ENCODE results near the gene SLC6A1. TPM values are rescaled to one million over a fixed set of nuclear protein-coding genes. Genes with fewer than 3 reads are reported as not detected.

SLC6A1 gene
- total RNA-seq, 1 experiment from 2014 or later = not detected

- CTCF ChIA-PET = no interaction called here
- Mint-ChIP-seq H3K9me3 (ENCODE audit: low read depth, unreplicated experiment) (no peaks in the 10 kb centered on the region), H3K4me3 (ENCODE audit: low read depth, unreplicated experiment) (no peak overlapping the region), H3K4me1 (ENCODE audit: low read depth, unreplicated experiment) (no peaks in the 10 kb centered on the region), H3K36me3 (ENCODE audit: insufficient read depth, unreplicated experiment) (no peaks in the 10 kb centered on the region), H3K27ac (ENCODE audit: unreplicated experiment) (no peak overlapping the region), H3K27me3 (ENCODE audit: unreplicated experiment) (peaks cover 100% of the 10 kb centered on the region)
- DNase-seq = no peak
- no peak for TF ChIP-seq CTCF (IDR thresholded peaks at IDR 0.05; ENCODE audit: unreplicated experiment)
- intact Hi-C loops (cut with micrococcal nuclease; ENCODE audit: unreplicated experiment) = no loop called here
- BruUV-seq (replicated peaks) = no TSS peak
These were observed 20.3 kb upstream of the SLC6A1 start for GRCh38 chr3:10972072-10972782.

- no TSS peak for BruUV-seq (replicated peaks)
- H3K36me3 Mint-ChIP-seq (ENCODE audit: insufficient read depth, unreplicated experiment) = no peaks in the 10 kb centered on the region
- intact Hi-C loops (cut with micrococcal nuclease; ENCODE audit: unreplicated experiment) = no loop called here
- H3K27me3 Mint-ChIP-seq (ENCODE audit: unreplicated experiment) = peaks cover 100% of the 10 kb centered on the region
- no peaks in the 10 kb centered on the region for H3K9me3 Mint-ChIP-seq (ENCODE audit: low read depth, unreplicated experiment)
- CTCF ChIA-PET = no interaction called here
- no peak overlapping the region for H3K27ac Mint-ChIP-seq (ENCODE audit: unreplicated experiment)
- no peak for TF ChIP-seq CTCF (IDR thresholded peaks at IDR 0.05; ENCODE audit: unreplicated experiment)
- no peak overlapping the region for H3K4me3 Mint-ChIP-seq (ENCODE audit: low read depth, unreplicated experiment)
- H3K4me1 Mint-ChIP-seq (ENCODE audit: low read depth, unreplicated experiment) = no peaks in the 10 kb centered on the region
- DNase-seq = peak; percentile 3
These were observed 19.4 kb upstream of the SLC6A1 start for GRCh38 chr3:10973046-10973595.

GRCh38 chr3:10974131-10974530 lies 18.4 kb upstream of the SLC6A1 start:
- no TSS peak for BruUV-seq (replicated peaks)
- CTCF ChIA-PET = no interaction called here
- intact Hi-C loops (cut with micrococcal nuclease; ENCODE audit: unreplicated experiment) = no loop called here
- H3K27me3 Mint-ChIP-seq (ENCODE audit: unreplicated experiment) = peaks cover 100% of the 10 kb centered on the region
- DNase-seq = no peak
- H3K4me1 Mint-ChIP-seq (ENCODE audit: low read depth, unreplicated experiment) = no peaks in the 10 kb centered on the region
- H3K27ac Mint-ChIP-seq (ENCODE audit: unreplicated experiment) = no peak overlapping the region
- H3K9me3 Mint-ChIP-seq (ENCODE audit: low read depth, unreplicated experiment) = no peaks in the 10 kb centered on the region
- no peak for TF ChIP-seq CTCF (IDR thresholded peaks at IDR 0.05; ENCODE audit: unreplicated experiment)
- no peaks in the 10 kb centered on the region for H3K36me3 Mint-ChIP-seq (ENCODE audit: insufficient read depth, unreplicated experiment)
- H3K4me3 Mint-ChIP-seq (ENCODE audit: low read depth, unreplicated experiment) = no peak overlapping the region

- no peak for DNase-seq
- BruUV-seq (replicated peaks) = no TSS peak
- no peaks in the 10 kb centered on the region for H3K4me1 Mint-ChIP-seq (ENCODE audit: low read depth, unreplicated experiment)
- H3K36me3 Mint-ChIP-seq (ENCODE audit: insufficient read depth, unreplicated experiment) = no peaks in the 10 kb centered on the region
- H3K4me3 Mint-ChIP-seq (ENCODE audit: low read depth, unreplicated experiment) = no peak overlapping the region
- H3K27ac Mint-ChIP-seq (ENCODE audit: unreplicated experiment) = no peak overlapping the region
- peaks cover 100% of the 10 kb centered on the region for H3K27me3 Mint-ChIP-seq (ENCODE audit: unreplicated experiment)
- H3K9me3 Mint-ChIP-seq (ENCODE audit: low read depth, unreplicated experiment) = no peaks in the 10 kb centered on the region
- CTCF ChIA-PET = interaction anchor here (0.6 kb wide), 1 partner anchor 28 kb away, joined by 3 read pairs; no protein-coding TSS in a partner anchor
- TF ChIP-seq CTCF (IDR thresholded peaks at IDR 0.05; ENCODE audit: unreplicated experiment) = no peak
- intact Hi-C loops (cut with micrococcal nuclease; ENCODE audit: unreplicated experiment) = no loop called here
These were observed 17.7 kb upstream of the SLC6A1 start for GRCh38 chr3:10974746-10975375.

All from Calu3 (cell line).